Measurements from ENCODE around the gene YPEL2.
"Not testable (repeated sequence)": the region's sequence is repeated elsewhere in the genome, so short reads cannot be mapped to it uniquely, and the experiment has no call there.

The YPEL2 gene

GRCh38 chr17:59405944-59406705, 74.7 kb downstream of the YPEL2 start:
- Histone ChIP-seq H3K4me3 (ENCODE audit: insufficient read depth, low read depth, low read length) (no peak overlapping the region), H3K4me1 (ENCODE audit: control insufficient read depth, insufficient read depth, low read length) (peaks cover 15% of the 10 kb centered on the region), H3K9me3 (ENCODE audit: control insufficient read depth, low read length) (no peaks in the 10 kb centered on the region), H3K36me3 (ENCODE audit: control insufficient read depth, insufficient read depth, low read length) (no peaks in the 10 kb centered on the region), H3K27me3 (ENCODE audit: control insufficient read depth, insufficient read depth, low read length, poor library complexity, severe bottlenecking) (no peaks in the 10 kb centered on the region), H3K27ac (ENCODE audit: insufficient read depth, low read depth, low read length, poor library complexity, severe bottlenecking) (no peak overlapping the region)
- 90 to 91% methylated on average over 13 of the region's 13 CpGs for WGBS, 2 experiments

GRCh38 chr17:59406808-59407381, 75.4 kb downstream of the YPEL2 start:
- Histone ChIP-seq H3K9me3 (ENCODE audit: control insufficient read depth, low read length) (no peaks in the 10 kb centered on the region), H3K27ac (ENCODE audit: insufficient read depth, low read depth, low read length, poor library complexity, severe bottlenecking) (peak overlapping the region; percentile 42)

GRCh38 chr17:59409336-59410048, 78.0 kb downstream of the YPEL2 start:
- Histone ChIP-seq H3K9me3 (ENCODE audit: control insufficient read depth, low read length) (no peaks in the 10 kb centered on the region), H3K27ac (ENCODE audit: insufficient read depth, low read depth, low read length, poor library complexity, severe bottlenecking) (no peak overlapping the region), H3K4me1 (ENCODE audit: control insufficient read depth, insufficient read depth, low read length) (peaks cover 15% of the 10 kb centered on the region), H3K4me3 (ENCODE audit: insufficient read depth, low read depth, low read length) (no peak overlapping the region), H3K36me3 (ENCODE audit: control insufficient read depth, insufficient read depth, low read length) (no peaks in the 10 kb centered on the region), H3K27me3 (ENCODE audit: control insufficient read depth, insufficient read depth, low read length, poor library complexity, severe bottlenecking) (no peaks in the 10 kb centered on the region)
- WGBS, 2 experiments = 91 to 93% methylated on average over 3 of the region's 3 CpGs

More at GRCh38 chr17:59406808-59407381, 75.4 kb downstream of the YPEL2 start:
- Histone ChIP-seq H3K4me3 (ENCODE audit: insufficient read depth, low read depth, low read length) (no peak overlapping the region), H3K36me3 (ENCODE audit: control insufficient read depth, insufficient read depth, low read length) (no peaks in the 10 kb centered on the region), H3K4me1 (ENCODE audit: control insufficient read depth, insufficient read depth, low read length) (peaks cover 15% of the 10 kb centered on the region), H3K27me3 (ENCODE audit: control insufficient read depth, insufficient read depth, low read length, poor library complexity, severe bottlenecking) (no peaks in the 10 kb centered on the region)
- 66 to 67% methylated on average over 7 of the region's 7 CpGs for WGBS, 2 experiments

- no peak overlapping the region for H3K4me3 ChIP-seq (ENCODE audit: insufficient read depth, low read depth, low read length)
- H3K4me1 ChIP-seq (ENCODE audit: control insufficient read depth, insufficient read depth, low read length) = peaks cover 15% of the 10 kb centered on the region
- H3K27ac ChIP-seq (ENCODE audit: insufficient read depth, low read depth, low read length, poor library complexity, severe bottlenecking) = no peak overlapping the region
- 96 to 98% methylated on average over 4 of the region's 4 CpGs for WGBS, 2 experiments
- no peaks in the 10 kb centered on the region for H3K27me3 ChIP-seq (ENCODE audit: control insufficient read depth, insufficient read depth, low read length, poor library complexity, severe bottlenecking)
- no peaks in the 10 kb centered on the region for H3K9me3 ChIP-seq (ENCODE audit: control insufficient read depth, low read length)
- no peaks in the 10 kb centered on the region for H3K36me3 ChIP-seq (ENCODE audit: control insufficient read depth, insufficient read depth, low read length)
Measured at GRCh38 chr17:59410049-59410437, 78.6 kb downstream of the YPEL2 start.

- H3K4me1 ChIP-seq (ENCODE audit: control insufficient read depth, insufficient read depth, low read length); H3K27me3 ChIP-seq (ENCODE audit: control insufficient read depth, insufficient read depth, low read length, poor library complexity, severe bottlenecking); H3K9me3 ChIP-seq (ENCODE audit: control insufficient read depth, low read length); H3K36me3 ChIP-seq (ENCODE audit: control insufficient read depth, insufficient read depth, low read length); H3K27ac ChIP-seq (ENCODE audit: insufficient read depth, low read depth, low read length, poor library complexity, severe bottlenecking); H3K4me3 ChIP-seq (ENCODE audit: insufficient read depth, low read depth, low read length): not testable (repeated sequence)
- WGBS, 2 experiments = 86 to 94% methylated on average over 5 of the region's 5 CpGs
Measured at GRCh38 chr17:59412431-59412830, 81.0 kb downstream of the YPEL2 start.

- WGBS, 2 experiments = 89% methylated on average over 8 of the region's 8 CpGs
- Histone ChIP-seq H3K27me3 (ENCODE audit: control insufficient read depth, insufficient read depth, low read length, poor library complexity, severe bottlenecking) (no peaks in the 10 kb centered on the region), H3K9me3 (ENCODE audit: control insufficient read depth, low read length) (no peaks in the 10 kb centered on the region), H3K4me3 (ENCODE audit: insufficient read depth, low read depth, low read length) (no peak overlapping the region), H3K36me3 (ENCODE audit: control insufficient read depth, insufficient read depth, low read length) (no peaks in the 10 kb centered on the region), H3K4me1 (ENCODE audit: control insufficient read depth, insufficient read depth, low read length) (no peaks in the 10 kb centered on the region), H3K27ac (ENCODE audit: insufficient read depth, low read depth, low read length, poor library complexity, severe bottlenecking) (no peak overlapping the region)
Measured at GRCh38 chr17:59413014-59413766, 81.7 kb downstream of the YPEL2 start.

GRCh38 chr17:59415397-59415796, 83.9 kb downstream of the YPEL2 start:
- WGBS, 2 experiments = 82 to 90% methylated on average over 5 of the region's 5 CpGs
- H3K36me3 ChIP-seq (ENCODE audit: control insufficient read depth, insufficient read depth, low read length) = no peaks in the 10 kb centered on the region
- no peaks in the 10 kb centered on the region for H3K4me1 ChIP-seq (ENCODE audit: control insufficient read depth, insufficient read depth, low read length)
- H3K4me3 ChIP-seq (ENCODE audit: insufficient read depth, low read depth, low read length) = no peak overlapping the region
- H3K9me3 ChIP-seq (ENCODE audit: control insufficient read depth, low read length) = no peaks in the 10 kb centered on the region
- H3K27me3 ChIP-seq (ENCODE audit: control insufficient read depth, insufficient read depth, low read length, poor library complexity, severe bottlenecking) = no peaks in the 10 kb centered on the region
- no peak overlapping the region for H3K27ac ChIP-seq (ENCODE audit: insufficient read depth, low read depth, low read length, poor library complexity, severe bottlenecking)

GRCh38 chr17:59416184-59416583, 84.7 kb downstream of the YPEL2 start:
- Histone ChIP-seq H3K27me3 (ENCODE audit: control insufficient read depth, insufficient read depth, low read length, poor library complexity, severe bottlenecking) (no peaks in the 10 kb centered on the region), H3K36me3 (ENCODE audit: control insufficient read depth, insufficient read depth, low read length) (no peaks in the 10 kb centered on the region), H3K9me3 (ENCODE audit: control insufficient read depth, low read length) (no peaks in the 10 kb centered on the region), H3K27ac (ENCODE audit: insufficient read depth, low read depth, low read length, poor library complexity, severe bottlenecking) (no peak overlapping the region), H3K4me3 (ENCODE audit: insufficient read depth, low read depth, low read length) (no peak overlapping the region), H3K4me1 (ENCODE audit: control insufficient read depth, insufficient read depth, low read length) (no peaks in the 10 kb centered on the region)
- WGBS, 2 experiments = 94% methylated on average over 4 of the region's 4 CpGs

- Histone ChIP-seq H3K27me3 (ENCODE audit: control insufficient read depth, insufficient read depth, low read length, poor library complexity, severe bottlenecking) (no peaks in the 10 kb centered on the region), H3K36me3 (ENCODE audit: control insufficient read depth, insufficient read depth, low read length) (no peaks in the 10 kb centered on the region), H3K9me3 (ENCODE audit: control insufficient read depth, low read length) (no peaks in the 10 kb centered on the region), H3K27ac (ENCODE audit: insufficient read depth, low read depth, low read length, poor library complexity, severe bottlenecking) (no peak overlapping the region), H3K4me1 (ENCODE audit: control insufficient read depth, insufficient read depth, low read length) (no peaks in the 10 kb centered on the region), H3K4me3 (ENCODE audit: insufficient read depth, low read depth, low read length) (no peak overlapping the region)
- 95% methylated on average over 12 of the region's 12 CpGs for WGBS, 2 experiments
Measured at GRCh38 chr17:59417452-59417851, 86.0 kb downstream of the YPEL2 start.

GRCh38 chr17:59418732-59419166, 87.3 kb downstream of the YPEL2 start:
- Histone ChIP-seq H3K4me3 (ENCODE audit: insufficient read depth, low read depth, low read length) (no peak overlapping the region), H3K9me3 (ENCODE audit: control insufficient read depth, low read length) (no peaks in the 10 kb centered on the region), H3K4me1 (ENCODE audit: control insufficient read depth, insufficient read depth, low read length) (no peaks in the 10 kb centered on the region), H3K36me3 (ENCODE audit: control insufficient read depth, insufficient read depth, low read length) (no peaks in the 10 kb centered on the region), H3K27me3 (ENCODE audit: control insufficient read depth, insufficient read depth, low read length, poor library complexity, severe bottlenecking) (no peaks in the 10 kb centered on the region), H3K27ac (ENCODE audit: insufficient read depth, low read depth, low read length, poor library complexity, severe bottlenecking) (no peak overlapping the region)
- 90 to 92% methylated on average over 4 of the region's 4 CpGs for WGBS, 2 experiments
